Heart right ventricle (tissue), 16 donors: ENCODE results near the gene SLC35F1. TPM values are rescaled to one million over a fixed set of nuclear protein-coding genes. Genes with fewer than 3 reads are reported as not detected.

Experiments used
- ATAC-seq, 8 donors: fragments of 200-7000 bp; cut with Tn5 transposase; one replicate each; pipeline ENCODE4 v1.9.1; 2020; ENCODE audit warnings: mild to moderate bottlenecking in 8 of 8, moderate library complexity in 8 of 8, moderate number of reproducible peaks in 1 of 8
- DNase-seq, 2 donors: peaks; one replicate each; pipeline ENCODE4 v3.0.0-alpha.2; 2020
- H3K27ac ChIP-seq, 10 donors: fragments of 200-600 bp; sonication (generic) in 2 of 10; one replicate each; pipeline versions ENCODE4 v1.5.0 to v1.8.0; 2020 to 2022; ENCODE audit warnings: mild to moderate bottlenecking in 3 of 10
- H3K27me3 ChIP-seq, 7 donors: fragments of 200-600 bp; one replicate each; pipeline ENCODE4 v1.8.0; 2021 to 2022; ENCODE audit warnings: mild to moderate bottlenecking in 2 of 7
- H3K36me3 ChIP-seq, 9 donors: fragments of 200-600 bp; sonication (generic) in 1 of 9; one replicate each; pipeline versions ENCODE4 v1.5.0 to v1.8.0; 2020 to 2022; ENCODE audit warnings: mild to moderate bottlenecking in 2 of 9
- H3K4me1 ChIP-seq, 9 donors: fragments of 200-600 bp; sonication (generic) in 1 of 9; one replicate each; pipeline versions ENCODE4 v1.5.0 to v1.8.0; 2020 to 2022; ENCODE audit warnings: mild to moderate bottlenecking in 4 of 9
- H3K4me3 ChIP-seq, 10 donors: fragments of 200-600 bp; sonication (generic) in 2 of 10; one replicate each; pipeline versions ENCODE4 v1.5.0 to v1.8.0; 2020 to 2022; ENCODE audit warnings: mild to moderate bottlenecking in 7 of 10, moderate library complexity in 2 of 10
- H3K9me3 ChIP-seq, 11 donors: fragments of 200-600 bp in 10 of 11; sonication (generic) in 2 of 11; one replicate each; pipeline versions ENCODE4 v1.5.0 to v1.8.0; 2013 to 2022; ENCODE audit warnings: mild to moderate bottlenecking in 2 of 11, control low read depth in 1 of 11, moderate library complexity in 1 of 11
- CTCF ChIP-seq, 9 donors: fragments of 200-600 bp; sonication (generic) in 2 of 9; IDR thresholded peaks; one replicate each; pipeline versions ENCODE4 v1.5.0 to v1.8.0; 2021 to 2022; ENCODE audit warnings: antibody characterized with exemption in 9 of 9, mild to moderate bottlenecking in 5 of 9, moderate library complexity in 1 of 9
- intact Hi-C, 10 donors: fragments of 100-400 bp; cut with DNase I; formaldehyde crosslinking; loops; one replicate each; pipeline versions ENCODE4 v1.11.1 to v1.14.2; 2022
- polyA plus RNA-seq, 2 donors: library from polyadenylated mRNA; stranded (reverse); fragments of 200-250 nt; gene quantifications; one replicate each; pipeline ENCODE4 v1.2.3, GENCODE V29; 2013
- total RNA-seq, 10 donors: library from RNA; stranded (reverse); fragmentation: NEBNext Ultra II Directional in 3 of 10; extraction: Animal tissue kit (Norgen Biotek cat#: 25700) in 3 of 10; gene quantifications; one replicate each; pipeline versions ENCODE4 v1.2.1 to v1.2.4, GENCODE V29; 2021 to 2023
- donor health status: Arrhythmogenic right ventricular cardiomyopathy.
- donor health status: ischemic (EF 13 %, LVEDD 7.1; RV severe dilation, severe dysfunction).
- donor health status: healthy with polysubstance abuse.
- donor health status: DM: no; HTN: yes; CAD: no.
- donor health status: DM: no; HTN: no; CAD: no.
- donor health status: ischemic (EF 25% LVEDD 6.9; RV normal size, moderate dysfunction).
- donor health status: ischemic (EF 25% LVEDD 5.7; RV mildly dilated, moderate dysfunction).
- donor health status: healthy.
- donor health status: DM: yes; HTN: yes; CAD: no.
- donor health status: Ischemic cardiomyopathy.
- donor health status: ischemic (EF 35%, LVEDD 5.7; RV mildly dilated, moderate dysfunction).
- donor health status: nonischemic (EF 11% LVEDD 7.7; RV severe dilation, severe dysfunction).
- donor health status: DM: yes; HTN: yes; CAD: no.
- donor health status: PGD.
- donor health status: ischemic (EF 29% LVEDD 5.4; RV normal size, mild dysfunction).
- donor health status: nonischemic (EF 23%, LVEDD 6.1; RV moderate dilation, normal function).

SLC35F1 gene
- total and polyA plus RNA-seq, 12 donors: 0.75 to 17.7 (median 6.3) TPM

- Histone ChIP-seq H3K36me3 (no peaks in the 10 kb centered on the region), H3K4me3 (no peak overlapping the region), H3K27me3 (no peaks in the 10 kb centered on the region), H3K4me1 (peaks cover 0 to 2% (median 0%) of the 10 kb centered on the region in 9 donors), H3K9me3 (no peaks in the 10 kb centered on the region), H3K27ac (no peak overlapping the region)
- no peak for ATAC-seq
- intact Hi-C loops: no loop called here
- DNase-seq: no peak
- TF ChIP-seq CTCF (IDR thresholded peaks at IDR 0.05): no peak
Observed at GRCh38 chr6:118356686-118357085, 449.6 kb downstream of the SLC35F1 start.

Other genes starting within 250 kb of the SLC35F1 start
- 10 to 100 TPM; 10.4 to 18.9 (median 13.7) TPM for gene NUS1, start 231.8 kb upstream of the SLC35F1 start, total RNA-seq
- gene NUS1, start 231.8 kb upstream of the SLC35F1 start, polyA plus RNA-seq: 10 to 100 TPM; 10.2 to 13.1 TPM